Tibial artery (tissue), 4 donors: ENCODE measurements around the gene LIMA1.
A peak's percentile ranks its signal among the peaks of the same experiment; 100 is the strongest.

Experiments used
- DNase-seq, 2 donors: peaks; one replicate each; pipeline ENCODE4 v3.0.0-alpha.2; 2019
- H3K27ac ChIP-seq, 2 donors: fragments of 200-600 bp; sonication (generic) in 1 of 2; 1 replicate in 1 of 2; 2 replicates in 1 of 2; pipeline ENCODE4 v1.5.1; 2018 to 2019; ENCODE audit warnings: mild to moderate bottlenecking in 1 of 2
- H3K27me3 ChIP-seq, 2 donors: fragments of 200-600 bp; sonication (generic) in 1 of 2; one replicate each; pipeline versions ENCODE4 v1.5.1 to v1.6.0; 2016 to 2019
- H3K36me3 ChIP-seq, 3 donors: fragments of 200-600 bp; sonication (generic) in 2 of 3; one replicate each; pipeline ENCODE4 v1.5.1; 2016 to 2019; ENCODE audit warnings: mild to moderate bottlenecking in 2 of 3
- H3K4me1 ChIP-seq, 4 donors: fragments of 200-600 bp; sonication (generic) in 2 of 4; 1 replicate in 3 of 4; 2 replicates in 1 of 4; pipeline ENCODE4 v1.5.1; 2016 to 2019
- H3K4me3 ChIP-seq, 2 donors: fragments of 200-600 bp; sonication (generic) in 1 of 2; 1 replicate in 1 of 2; 2 replicates in 1 of 2; pipeline ENCODE4 v1.5.1; 2018 to 2019; ENCODE audit warnings: mild to moderate bottlenecking in 2 of 2
- H3K9me3 ChIP-seq, 3 donors: fragments of 200-600 bp; sonication (generic) in 1 of 3; one replicate each; pipeline ENCODE4 v1.5.1; 2016 to 2019
- intact Hi-C: fragments of 100-400 bp; cut with DNase I; formaldehyde crosslinking; loops from one replicate; pipeline ENCODE4 v1.15.0; 2023; ENCODE audit warnings: low total_unique reads
- TF ChIP-seq, protein P1 (sequence below), 2 experiments: fragments of 200-600 bp in 1 of 2; fragments of 450-650 bp in 1 of 2; IDR thresholded peaks; one replicate each; pipeline ENCODE4 v1.5.1; 2017 to 2019; ENCODE audit warnings: antibody characterized with exemption in 2 of 2, mild to moderate bottlenecking in 1 of 2, moderate library complexity in 1 of 2

The LIMA1 gene

GRCh38 chr12:50215033-50215432 lies 68.3 kb downstream of the LIMA1 start:
- peaks cover 0 to 61% (median 29%) of the 10 kb centered on the region in 4 donors for H3K4me1 ChIP-seq
- TF ChIP-seq, protein P1, sequence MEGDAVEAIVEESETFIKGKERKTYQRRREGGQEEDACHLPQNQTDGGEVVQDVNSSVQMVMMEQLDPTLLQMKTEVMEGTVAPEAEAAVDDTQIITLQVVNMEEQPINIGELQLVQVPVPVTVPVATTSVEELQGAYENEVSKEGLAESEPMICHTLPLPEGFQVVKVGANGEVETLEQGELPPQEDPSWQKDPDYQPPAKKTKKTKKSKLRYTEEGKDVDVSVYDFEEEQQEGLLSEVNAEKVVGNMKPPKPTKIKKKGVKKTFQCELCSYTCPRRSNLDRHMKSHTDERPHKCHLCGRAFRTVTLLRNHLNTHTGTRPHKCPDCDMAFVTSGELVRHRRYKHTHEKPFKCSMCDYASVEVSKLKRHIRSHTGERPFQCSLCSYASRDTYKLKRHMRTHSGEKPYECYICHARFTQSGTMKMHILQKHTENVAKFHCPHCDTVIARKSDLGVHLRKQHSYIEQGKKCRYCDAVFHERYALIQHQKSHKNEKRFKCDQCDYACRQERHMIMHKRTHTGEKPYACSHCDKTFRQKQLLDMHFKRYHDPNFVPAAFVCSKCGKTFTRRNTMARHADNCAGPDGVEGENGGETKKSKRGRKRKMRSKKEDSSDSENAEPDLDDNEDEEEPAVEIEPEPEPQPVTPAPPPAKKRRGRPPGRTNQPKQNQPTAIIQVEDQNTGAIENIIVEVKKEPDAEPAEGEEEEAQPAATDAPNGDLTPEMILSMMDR (IDR thresholded peaks at IDR 0.05), result no peak
- no peak overlapping the region for H3K27ac ChIP-seq
- H3K36me3 ChIP-seq, result peaks cover 0 to 8% (median 6%) of the 10 kb centered on the region in 3 donors
- intact Hi-C loops, result no loop called here
- H3K27me3 ChIP-seq, result no peaks in the 10 kb centered on the region
- no peak overlapping the region for H3K4me3 ChIP-seq
- no peak for DNase-seq
- no peaks in the 10 kb centered on the region for H3K9me3 ChIP-seq

DNA sequence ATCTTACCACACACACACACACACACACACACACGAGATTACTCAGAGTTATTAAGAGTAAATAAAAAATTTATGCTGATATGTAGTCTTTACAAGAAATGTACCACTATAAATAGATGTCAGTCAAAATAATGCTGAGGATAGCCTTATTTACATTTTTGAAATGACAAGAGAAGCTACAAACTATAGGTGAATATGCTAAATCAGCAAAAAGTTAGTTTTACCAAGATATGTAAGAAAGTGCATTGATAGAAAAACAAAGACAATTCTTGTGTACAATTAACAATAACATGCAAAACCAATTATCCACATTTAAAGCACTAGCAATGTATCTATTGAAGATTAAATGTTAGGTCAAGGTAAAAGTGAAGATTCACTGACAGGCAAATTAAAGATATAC lies 69.3 kb downstream of the LIMA1 start:
- H3K36me3 ChIP-seq, result peaks cover 0 to 8% (median 6%) of the 10 kb centered on the region in 3 donors
- H3K9me3 ChIP-seq, result no peaks in the 10 kb centered on the region
- TF ChIP-seq, protein P1 (IDR thresholded peaks at IDR 0.05), result no peak
- DNase-seq, result no peak
- H3K4me1 ChIP-seq, result peaks cover 0 to 51% (median 19%) of the 10 kb centered on the region in 4 donors
- intact Hi-C loops, result no loop called here
- H3K4me3 ChIP-seq, result no peak overlapping the region
- H3K27me3 ChIP-seq, result no peaks in the 10 kb centered on the region
- no peak overlapping the region for H3K27ac ChIP-seq

DNA sequence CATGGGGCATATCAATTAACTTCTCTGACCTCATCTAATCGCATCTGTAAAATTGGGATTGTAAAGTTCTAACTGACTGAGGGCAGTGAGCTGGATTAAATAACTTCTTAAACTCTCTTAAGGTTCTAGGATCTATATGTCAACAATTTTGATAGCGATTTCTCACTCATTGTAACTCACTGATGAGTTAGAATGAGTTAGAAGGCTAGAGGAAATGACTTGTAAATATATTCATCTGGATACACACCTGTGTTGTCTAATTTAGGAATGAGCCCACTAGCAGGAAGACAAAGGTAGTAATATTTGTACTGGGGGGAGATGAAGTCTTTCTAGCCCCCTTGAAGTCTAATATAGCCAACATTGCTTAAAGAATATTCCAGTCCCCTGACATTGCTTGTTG lies 69.9 kb downstream of the LIMA1 start:
- H3K27me3 ChIP-seq, result no peaks in the 10 kb centered on the region
- no peak for DNase-seq
- peaks cover 0 to 9% (median 6%) of the 10 kb centered on the region in 3 donors for H3K36me3 ChIP-seq
- intact Hi-C loops, result no loop called here
- H3K4me3 ChIP-seq, result no peak overlapping the region
- H3K4me1 ChIP-seq, result peaks cover 0 to 47% (median 15%) of the 10 kb centered on the region in 4 donors
- no peak overlapping the region for H3K27ac ChIP-seq
- no peaks in the 10 kb centered on the region for H3K9me3 ChIP-seq
- TF ChIP-seq, protein P1 (IDR thresholded peaks at IDR 0.05), result no peak

DNA sequence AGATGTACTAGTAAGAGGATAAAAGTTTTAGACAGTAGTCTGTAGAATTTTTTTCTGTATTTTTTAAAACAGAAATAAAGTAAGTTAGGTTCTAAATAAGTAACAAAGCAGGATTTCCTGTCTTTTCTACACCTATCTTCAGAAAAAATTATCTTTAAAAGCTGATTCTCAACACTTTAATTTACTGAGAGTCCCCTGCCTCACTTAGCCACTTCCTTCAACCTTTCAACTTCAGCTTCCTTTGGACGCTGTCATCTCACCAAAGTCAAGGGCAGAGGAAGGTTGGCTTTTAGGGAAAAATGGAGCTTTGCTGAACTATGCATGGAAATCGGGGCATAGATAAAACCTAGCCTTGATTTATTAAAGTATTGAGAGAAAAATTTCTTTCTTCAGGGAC lies 71.3 kb downstream of the LIMA1 start:
- H3K27me3 ChIP-seq, result no peaks in the 10 kb centered on the region
- intact Hi-C loops, result no loop called here
- no peak overlapping the region for H3K4me3 ChIP-seq
- H3K27ac ChIP-seq, result peak overlapping the region in 1 of 2 donors; percentile 43
- DNase-seq, result no peak
- TF ChIP-seq, protein P1 (IDR thresholded peaks at IDR 0.05), result no peak
- H3K36me3 ChIP-seq, result peaks cover 0 to 10% (median 8%) of the 10 kb centered on the region in 3 donors
- H3K9me3 ChIP-seq, result no peaks in the 10 kb centered on the region
- H3K4me1 ChIP-seq, result peaks cover 0 to 37% (median 12%) of the 10 kb centered on the region in 4 donors

GRCh38 chr12:50211392-50212070 lies 71.8 kb downstream of the LIMA1 start:
- Histone ChIP-seq H3K4me3 (no peak overlapping the region), H3K27ac (peak overlapping the region in 1 of 2 donors; percentile 43), H3K4me1 (peaks cover 0 to 32% (median 12%) of the 10 kb centered on the region in 4 donors), H3K36me3 (peaks cover 0 to 10% (median 8%) of the 10 kb centered on the region in 3 donors), H3K27me3 (no peaks in the 10 kb centered on the region), H3K9me3 (no peaks in the 10 kb centered on the region)
- TF ChIP-seq, protein P1 (IDR thresholded peaks at IDR 0.05), result no peak
- intact Hi-C loops, result no loop called here
- DNase-seq, result no peak
